HG02840 (cell line): ENCODE data around the gene CYRIA.

Experiments used
- ATAC-seq: cut with Tn5 transposase; IDR thresholded peaks from one replicate; pipeline ENCODE4 v1.9.1; 2021; ENCODE audit warnings: mild to moderate bottlenecking, moderate library complexity, moderate number of reproducible peaks; ENCODE audit not compliant: unreplicated experiment, low FRiP score

CYRIA gene

DNA sequence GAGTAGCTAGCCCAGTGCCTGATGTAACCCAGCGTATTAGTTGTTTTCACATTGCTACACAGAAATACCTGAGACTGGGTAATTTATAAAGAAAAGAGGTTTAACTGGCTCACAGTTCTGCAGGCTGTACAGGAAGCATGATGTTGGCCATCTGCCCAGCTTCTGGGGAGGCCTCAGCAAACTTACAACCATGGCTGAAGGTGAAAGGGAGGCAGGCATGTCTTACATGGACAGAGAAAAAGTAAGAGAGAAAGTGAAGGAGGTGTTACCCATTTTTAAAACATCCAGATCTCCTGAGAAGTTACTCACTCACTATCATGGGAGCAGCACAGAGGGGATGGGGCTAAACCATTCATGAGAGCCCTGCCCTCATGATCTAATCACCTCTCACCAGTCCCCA, 6.1 kb upstream of the CYRIA start:
- no peak for ATAC-seq

DNA sequence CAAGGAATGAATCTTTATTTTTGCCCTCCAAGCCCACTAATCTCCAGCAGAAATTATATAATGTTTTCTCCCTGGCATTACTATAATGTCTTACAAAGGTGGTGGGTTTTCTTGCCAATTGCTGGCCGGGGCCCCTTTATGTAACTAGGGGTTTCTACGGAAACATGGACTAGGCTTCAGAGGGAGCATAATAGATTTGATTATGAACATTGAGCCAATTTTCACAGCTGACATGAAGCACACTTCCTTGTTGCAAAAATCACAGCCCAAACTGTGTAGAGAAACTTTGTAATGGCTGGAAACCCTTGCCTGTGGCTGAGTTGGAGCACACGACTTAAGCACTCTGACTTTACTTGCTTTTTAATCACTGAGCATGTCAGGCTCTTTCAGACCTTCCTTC, 3.8 kb upstream of the CYRIA start:
- no peak for ATAC-seq

GRCh38 chr2:16666449-16666801, 791 bp upstream of the CYRIA start:
- peak; percentile 13 for ATAC-seq

DNA sequence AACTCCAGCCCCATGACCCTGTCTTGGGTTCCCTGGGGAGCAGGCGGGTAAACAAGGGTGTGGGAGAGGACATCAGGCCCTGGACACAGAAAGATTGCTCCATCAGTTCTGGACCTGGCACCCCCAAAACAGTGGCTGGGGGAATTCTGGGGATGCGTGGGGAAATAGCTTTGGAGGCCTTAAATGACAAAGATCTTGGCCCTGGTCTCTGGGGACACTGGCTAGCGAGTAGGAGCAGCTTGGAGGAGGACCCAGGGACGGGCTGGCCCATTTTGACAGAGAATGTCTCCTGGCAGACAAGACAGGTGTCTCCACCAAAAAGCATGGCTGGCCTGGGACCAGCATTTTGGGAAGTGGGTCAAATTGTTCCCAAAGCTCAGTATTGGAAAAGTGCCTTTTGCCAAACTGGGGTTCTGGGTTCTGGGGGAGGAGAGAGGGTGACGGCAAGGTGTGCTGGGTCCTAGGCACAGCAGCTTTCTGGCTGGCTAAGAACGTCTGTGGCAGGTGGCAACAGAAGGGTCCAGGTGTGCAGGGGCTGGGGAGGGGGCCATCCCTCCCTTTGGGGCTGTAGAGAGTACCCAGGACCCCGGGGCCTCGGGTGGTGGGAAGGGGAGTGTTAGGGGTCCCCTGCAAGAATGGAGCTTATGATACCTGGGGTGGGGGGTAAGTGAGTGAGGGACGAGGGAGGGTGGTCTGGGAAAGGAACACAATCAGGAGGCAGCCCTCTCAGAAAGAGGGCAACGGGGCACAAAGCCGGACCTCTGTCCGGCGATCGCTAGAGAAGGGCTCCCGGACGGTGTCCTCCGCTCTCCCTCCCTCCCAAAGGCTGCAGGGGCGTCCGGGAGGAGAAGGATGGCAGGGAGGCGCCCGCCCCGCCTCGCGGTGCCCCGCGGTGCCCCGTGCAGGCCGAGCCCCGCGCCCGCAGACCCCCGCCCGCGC, 556 bp downstream of the CYRIA start:
- ATAC-seq: peak; percentile 16

GRCh38 chr2:16664052-16664731, 1.4 kb downstream of the CYRIA start:
- ATAC-seq: no peak

DNA sequence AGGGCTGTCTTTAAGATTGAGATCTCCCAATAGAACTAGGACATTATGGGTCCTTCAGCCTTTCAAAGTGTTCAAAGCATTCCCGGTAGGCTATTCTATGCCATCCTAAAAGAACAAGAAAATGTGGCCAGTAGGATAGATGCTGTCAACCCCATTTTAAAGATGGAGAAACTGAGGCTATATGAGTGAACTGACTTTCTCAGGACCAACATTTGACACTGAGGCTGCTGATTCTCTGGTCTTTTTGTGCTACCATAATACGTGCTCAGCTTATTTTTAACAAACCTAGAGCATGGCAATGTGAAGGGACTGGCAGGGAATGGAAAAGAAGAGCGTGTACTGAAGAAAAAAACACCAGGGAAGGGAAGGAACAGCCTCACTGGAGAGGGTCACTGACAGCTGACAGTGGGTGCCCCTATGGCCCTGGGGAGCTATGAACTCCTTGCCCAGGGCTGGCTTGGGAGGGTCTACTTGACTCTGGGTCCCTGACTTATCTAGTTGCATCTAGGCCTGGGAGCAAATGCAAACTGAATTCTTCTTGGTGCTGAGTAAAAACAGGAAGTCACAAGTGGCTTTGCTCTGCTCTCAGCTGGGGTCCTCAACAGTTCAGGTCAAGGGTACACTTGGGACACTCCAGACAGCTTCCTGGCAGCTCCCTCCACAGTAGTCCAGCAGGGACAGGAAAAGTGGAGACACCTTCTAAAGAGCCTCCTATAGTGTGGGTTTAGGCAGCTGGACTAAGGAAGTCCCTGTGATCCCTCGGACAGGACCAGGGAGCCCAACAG, 2.3 kb downstream of the CYRIA start:
- no peak for ATAC-seq

- no peak for ATAC-seq
These were observed 3.4 kb downstream of the CYRIA start for GRCh38 chr2:16661936-16662839.

DNA sequence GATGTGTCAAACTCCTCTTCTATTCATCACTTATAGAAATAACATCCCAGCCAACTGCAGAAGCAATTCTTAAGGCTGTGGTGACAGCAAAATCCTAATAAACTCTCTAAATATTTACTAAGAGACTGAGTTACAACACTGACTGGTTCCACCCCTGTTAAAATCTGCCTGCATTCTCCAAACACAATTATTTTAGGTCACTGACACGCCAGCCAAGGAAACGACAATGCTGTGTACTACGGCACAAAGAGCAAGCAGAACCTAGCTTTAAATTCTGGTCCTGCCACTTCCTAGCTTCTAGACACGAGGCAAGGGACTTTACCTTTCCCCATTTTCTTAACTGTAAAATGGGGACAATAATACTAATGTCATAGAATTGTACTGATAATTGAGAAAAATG, 4.1 kb downstream of the CYRIA start:
- no peak for ATAC-seq

- ATAC-seq: no peak
These were observed 5.1 kb downstream of the CYRIA start for GRCh38 chr2:16660556-16660955.

DNA sequence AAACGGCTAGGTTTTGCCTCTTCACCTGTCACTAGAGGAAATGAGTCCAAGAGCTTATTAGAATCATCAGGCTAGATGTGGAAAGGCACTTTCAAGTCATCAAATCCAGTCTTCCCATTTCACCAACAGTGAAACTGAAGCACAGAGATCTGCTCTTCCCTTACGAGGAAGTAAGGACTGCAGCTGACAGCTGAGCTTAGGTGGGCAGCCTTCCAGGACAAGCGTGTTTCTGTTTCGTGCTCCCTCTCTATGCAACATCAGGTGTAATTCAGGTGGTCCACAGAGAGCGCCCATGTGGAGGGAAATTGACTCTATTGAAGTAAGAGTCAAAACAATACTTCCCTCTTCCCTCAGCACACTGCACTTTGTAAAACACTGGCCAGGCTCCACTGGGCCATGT, 5.5 kb downstream of the CYRIA start:
- no peak for ATAC-seq

- no peak for ATAC-seq
These were observed 7.4 kb downstream of the CYRIA start for GRCh38 chr2:16658076-16658739.

- no peak for ATAC-seq
These were observed 8.0 kb downstream of the CYRIA start for GRCh38 chr2:16657671-16658070.

GRCh38 chr2:16656784-16657391, 8.7 kb downstream of the CYRIA start:
- ATAC-seq: peak; percentile 83

GRCh38 chr2:16655905-16656642, 9.6 kb downstream of the CYRIA start:
- no peak for ATAC-seq

- no peak for ATAC-seq
These were observed 10.2 kb downstream of the CYRIA start for GRCh38 chr2:16655445-16655837.

- ATAC-seq: no peak
These were observed 10.7 kb downstream of the CYRIA start for GRCh38 chr2:16654833-16655444.

GRCh38 chr2:16653799-16654198, 11.8 kb downstream of the CYRIA start:
- no peak for ATAC-seq

DNA sequence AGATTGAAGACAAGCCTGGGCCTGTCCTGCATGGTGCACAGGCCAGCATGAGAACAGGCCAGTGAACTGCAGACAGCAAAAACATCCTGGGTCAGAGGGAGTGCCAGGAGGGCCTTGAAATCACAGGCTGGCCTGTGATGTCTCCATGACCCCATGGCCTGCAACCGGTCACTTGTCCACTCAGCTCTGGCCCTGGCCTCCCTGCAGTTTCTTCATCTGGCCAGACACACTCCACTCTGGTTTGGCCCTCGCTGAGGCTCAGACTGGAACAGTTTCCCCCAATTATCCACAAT, 12.6 kb downstream of the CYRIA start:
- no peak for ATAC-seq
